CD14-positive monocyte (primary cell): ENCODE results near the gene SGSH. TPM values are rescaled to one million over a fixed set of nuclear protein-coding genes. Genes with fewer than 3 reads are reported as not detected.

Experiments
- DNase-seq, 3 donors: peaks; one replicate each; pipeline ENCODE4 v3.0.0-alpha.2; 2011 to 2022
- H2AFZ ChIP-seq: 2 replicates; pipeline ENCODE4 v1.6.0; 2012; ENCODE audit warnings: mild to moderate bottlenecking, low read depth, low read length, inconsistent platforms; ENCODE audit not compliant: insufficient read depth, poor library complexity, severe bottlenecking
- H3K27ac ChIP-seq, 2 donors: 1 replicate in 1 of 2; 2 replicates in 1 of 2; pipeline ENCODE4 v1.5.1; 2012 to 2013; ENCODE audit warnings: low read length in 2 of 2, control low read depth in 1 of 2, inconsistent platforms in 1 of 2, low read depth in 1 of 2, mild to moderate bottlenecking in 1 of 2
- H3K27me3 ChIP-seq, 2 donors: one replicate each; pipeline versions ENCODE4 v1.6.0 to v1.6.1; 2011 to 2013; ENCODE audit warnings: low read length in 2 of 2; ENCODE audit not compliant: control insufficient read depth in 2 of 2, insufficient read depth in 2 of 2
- H3K36me3 ChIP-seq, 2 donors: replicated peaks in 1 of 2; 1 replicate in 1 of 2; 2 replicates in 1 of 2; pipeline versions ENCODE4 v1.5.1 to v1.6.1; 2012 to 2013; ENCODE audit warnings: low read length in 2 of 2, control low read depth in 1 of 2, inconsistent platforms in 1 of 2, mild to moderate bottlenecking in 1 of 2; ENCODE audit not compliant: insufficient read depth in 2 of 2, control insufficient read depth in 1 of 2
- H3K4me1 ChIP-seq, 2 donors: 1 replicate in 1 of 2; 2 replicates in 1 of 2; pipeline versions ENCODE4 v1.5.1 to v1.6.1; 2012 to 2013; ENCODE audit warnings: low read length in 2 of 2, control low read depth in 1 of 2, inconsistent platforms in 1 of 2, mild to moderate bottlenecking in 1 of 2, moderate library complexity in 1 of 2; ENCODE audit not compliant: insufficient read depth in 2 of 2, control insufficient read depth in 1 of 2
- H3K4me2 ChIP-seq: replicated peaks from 2 replicates; pipeline ENCODE3; 2012; ENCODE audit warnings: low read length, moderate library complexity, mild to moderate bottlenecking; ENCODE audit not compliant: poor library complexity, severe bottlenecking; ENCODE audit errors: extremely low read depth
- H3K4me3 ChIP-seq, 3 experiments: fragments of 200-600 bp in 1 of 3; sonication (generic) in 1 of 3; replicated peaks in 1 of 3; 1 replicate in 2 of 3; 2 replicates in 1 of 3; pipeline ENCODE4 v1.5.1; 2011 to 2013; ENCODE audit warnings: low read length in 3 of 3, mild to moderate bottlenecking in 3 of 3, control low read depth in 2 of 3, low read depth in 2 of 3, inconsistent platforms in 1 of 3, moderate library complexity in 1 of 3
- H3K79me2 ChIP-seq: 2 replicates; pipeline ENCODE4 v1.6.0; 2012; ENCODE audit warnings: mild to moderate bottlenecking, control low read depth, inconsistent platforms, low read length, moderate library complexity; ENCODE audit not compliant: insufficient read depth
- H3K9ac ChIP-seq: 2 replicates; pipeline ENCODE4 v1.6.0; 2017; ENCODE audit warnings: low read length, mild to moderate bottlenecking; ENCODE audit not compliant: insufficient read depth, poor library complexity, severe bottlenecking
- H3K9me3 ChIP-seq, 2 donors: replicated peaks in 1 of 2; 1 replicate in 1 of 2; 2 replicates in 1 of 2; pipeline versions ENCODE4 v1.5.1 to v1.6.1; 2012 to 2013; ENCODE audit warnings: low read length in 2 of 2, control low read depth in 1 of 2; ENCODE audit not compliant: control insufficient read depth in 1 of 2, insufficient read depth in 1 of 2
- H4K20me1 ChIP-seq: 2 replicates; pipeline ENCODE4 v1.6.0; 2012; ENCODE audit warnings: mild to moderate bottlenecking, low read length, control low read depth, moderate library complexity; ENCODE audit not compliant: insufficient read depth
- H3K27ac Mint-ChIP-seq, 7 donors: one replicate each; pipeline ENCODE4 v1.8.0; 2020; ENCODE audit warnings: mild to moderate bottlenecking in 7 of 7, mixed read lengths in 7 of 7, moderate library complexity in 6 of 7, inconsistent platforms in 2 of 7
- H3K27me3 Mint-ChIP-seq, 3 donors: one replicate each; pipeline ENCODE4 v1.8.0; 2021 to 2022; ENCODE audit warnings: low read depth in 3 of 3, mild to moderate bottlenecking in 3 of 3, mixed read lengths in 3 of 3, moderate library complexity in 3 of 3, inconsistent platforms in 1 of 3
- H3K36me3 Mint-ChIP-seq, 2 donors: one replicate each; pipeline ENCODE4 v1.8.0; 2020; ENCODE audit warnings: mixed read lengths in 2 of 2, inconsistent platforms in 1 of 2, mild to moderate bottlenecking in 1 of 2
- H3K4me1 Mint-ChIP-seq: one replicate; pipeline ENCODE4 v1.8.0; 2020; ENCODE audit warnings: mild to moderate bottlenecking, mixed read lengths
- H3K4me3 Mint-ChIP-seq, 2 donors: one replicate each; pipeline ENCODE4 v1.8.0; 2020; ENCODE audit warnings: mild to moderate bottlenecking in 2 of 2, mixed read lengths in 2 of 2, moderate library complexity in 1 of 2
- H3K9me3 Mint-ChIP-seq, 7 donors: one replicate each; pipeline ENCODE4 v1.8.0; 2020 to 2022; ENCODE audit warnings: mixed read lengths in 7 of 7, mild to moderate bottlenecking in 6 of 7, moderate library complexity in 6 of 7, inconsistent platforms in 2 of 7
- WGBS: methylation state at CpG from one replicate; pipeline ENCODE4 v1.1.5; 2013; ENCODE audit warnings: missing lambda C conversion rate; ENCODE audit not compliant: insufficient coverage; 5-methylcytosine and 5-hydroxymethylcytosine counted together
- intact Hi-C, 2 donors: fragments of 100-400 bp; cut with micrococcal nuclease; formaldehyde crosslinking; loops; one replicate each; pipeline versions ENCODE4 v1.15.0 to v1.15.1; 2023
- polyA plus RNA-seq, 3 donors: library from polyadenylated mRNA; depleted of rRNA in 1 of 3; unstranded in 2 of 3; stranded (reverse) in 1 of 3; fragments of 300-500 nt in 2 of 3; fragments of >200 nt in 1 of 3; fragmentation: Illumina TruSeq in 2 of 3; gene quantifications; 1 replicate in 2 of 3; 2 replicates in 1 of 3; pipeline ENCODE4 v1.2.3, GENCODE V29; 2012 to 2021
- TF ChIP-seq, protein P1 (sequence below): fragments of 200-600 bp; IDR thresholded peaks from one replicate; pipeline ENCODE4 v1.8.0; 2022; ENCODE audit warnings: antibody characterized with exemption, mild to moderate bottlenecking

The SGSH gene
- polyA plus RNA-seq, 3 donors, result 21.1 to 193 (median 31.3) TPM

DNA sequence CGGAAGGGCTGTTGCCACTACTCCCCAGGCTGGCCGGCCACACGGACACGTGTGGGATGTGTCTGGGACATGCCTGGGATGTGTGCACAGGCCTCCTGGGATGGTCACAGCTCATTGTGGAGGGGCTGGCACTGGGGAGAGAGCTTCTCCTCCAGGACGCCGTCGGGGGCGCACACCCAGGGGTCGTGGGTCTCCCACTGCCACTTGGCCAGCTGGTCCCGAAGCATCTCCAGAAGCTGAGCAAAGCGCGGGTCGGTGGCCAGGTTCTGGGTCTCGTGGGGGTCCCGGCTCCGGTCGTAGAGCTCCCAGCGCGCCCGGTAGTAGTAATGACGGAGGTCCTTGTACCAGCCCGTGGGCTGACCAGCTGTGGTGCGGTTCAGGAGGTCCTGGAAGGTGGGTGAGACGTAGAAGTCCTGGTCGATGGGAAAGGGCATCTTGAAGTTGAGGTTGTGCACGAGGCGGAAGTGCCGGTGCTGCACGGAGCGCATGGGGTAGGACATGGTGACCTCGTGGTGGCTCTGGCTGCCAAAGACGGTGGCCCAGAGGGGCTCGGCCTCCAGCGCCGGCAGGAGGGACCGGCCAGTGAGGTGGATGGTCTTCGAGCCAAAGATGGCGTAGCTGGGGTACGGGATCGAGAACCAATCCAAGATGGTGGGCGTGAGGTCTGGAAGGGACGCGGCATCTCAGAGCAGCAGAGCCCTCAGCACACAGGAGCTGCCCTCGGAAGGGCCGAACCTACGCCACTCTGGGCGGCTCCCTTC, 9.6 kb downstream of the SGSH start:
- Histone ChIP-seq H3K9me3 (no peaks in the 10 kb centered on the region), H3K27ac (no peak overlapping the region), H3K36me3 (peaks cover 62 to 71% of the 10 kb centered on the region in 2 donors), H3K4me3 (no peak overlapping the region), H3K79me2 (peaks cover 5% of the 10 kb centered on the region), H3K27me3 (no peaks in the 10 kb centered on the region), H3K4me1 (peaks cover 47 to 61% of the 10 kb centered on the region in 2 donors), H2AFZ (no peak overlapping the region), H4K20me1 (peaks cover 78% of the 10 kb centered on the region), H3K9ac (no peak overlapping the region), H3K4me2 (no peak overlapping the region)
- DNase-seq, result no peak
- Mint-ChIP-seq H3K36me3 (peaks cover 60 to 86% of the 10 kb centered on the region in 2 donors), H3K4me1 (peaks cover 39% of the 10 kb centered on the region), H3K4me3 (no peak overlapping the region), H3K27me3 (peaks cover 0 to 12% (median 6%) of the 10 kb centered on the region in 3 donors), H3K9me3 (no peaks in the 10 kb centered on the region), H3K27ac (peak overlapping the region in 1 of 7 donors; percentile 79)
- TF ChIP-seq, protein P1, sequence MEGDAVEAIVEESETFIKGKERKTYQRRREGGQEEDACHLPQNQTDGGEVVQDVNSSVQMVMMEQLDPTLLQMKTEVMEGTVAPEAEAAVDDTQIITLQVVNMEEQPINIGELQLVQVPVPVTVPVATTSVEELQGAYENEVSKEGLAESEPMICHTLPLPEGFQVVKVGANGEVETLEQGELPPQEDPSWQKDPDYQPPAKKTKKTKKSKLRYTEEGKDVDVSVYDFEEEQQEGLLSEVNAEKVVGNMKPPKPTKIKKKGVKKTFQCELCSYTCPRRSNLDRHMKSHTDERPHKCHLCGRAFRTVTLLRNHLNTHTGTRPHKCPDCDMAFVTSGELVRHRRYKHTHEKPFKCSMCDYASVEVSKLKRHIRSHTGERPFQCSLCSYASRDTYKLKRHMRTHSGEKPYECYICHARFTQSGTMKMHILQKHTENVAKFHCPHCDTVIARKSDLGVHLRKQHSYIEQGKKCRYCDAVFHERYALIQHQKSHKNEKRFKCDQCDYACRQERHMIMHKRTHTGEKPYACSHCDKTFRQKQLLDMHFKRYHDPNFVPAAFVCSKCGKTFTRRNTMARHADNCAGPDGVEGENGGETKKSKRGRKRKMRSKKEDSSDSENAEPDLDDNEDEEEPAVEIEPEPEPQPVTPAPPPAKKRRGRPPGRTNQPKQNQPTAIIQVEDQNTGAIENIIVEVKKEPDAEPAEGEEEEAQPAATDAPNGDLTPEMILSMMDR, result no peak
- WGBS, result 98% methylated on average over 43 of the region's 47 CpGs
- intact Hi-C loops, result loop anchor here (5.0 kb wide), 2 partner anchors 42 to 58 kb away; no protein-coding TSS in a partner anchor

DNA sequence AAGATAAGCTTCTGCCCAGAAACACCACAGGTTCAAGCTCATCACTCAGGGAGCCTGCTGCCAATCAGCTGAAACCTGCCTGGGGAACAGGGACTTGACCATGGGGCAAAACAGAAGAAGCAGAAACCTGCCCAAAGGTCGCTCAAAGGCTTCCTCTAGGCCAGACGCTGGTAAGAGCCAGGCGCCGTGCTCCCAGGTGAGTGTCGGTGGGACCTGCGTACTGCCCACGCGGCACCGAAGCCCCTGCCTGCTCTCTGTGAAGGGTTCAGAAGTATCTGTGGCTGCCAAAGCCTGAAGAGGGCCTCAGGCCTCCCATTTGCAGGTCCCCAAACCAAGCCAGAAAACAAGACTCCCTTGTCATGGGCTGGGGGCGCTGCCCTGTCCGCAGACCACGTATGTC, 10.4 kb downstream of the SGSH start:
- Histone ChIP-seq H3K27ac (no peak overlapping the region), H3K27me3 (no peaks in the 10 kb centered on the region), H3K4me3 (no peak overlapping the region), H3K79me2 (peaks cover under 1% of the 10 kb centered on the region), H3K4me1 (peaks cover 44 to 56% of the 10 kb centered on the region in 2 donors), H3K36me3 (peaks cover 55 to 68% of the 10 kb centered on the region in 2 donors), H4K20me1 (peaks cover 72% of the 10 kb centered on the region), H2AFZ (no peak overlapping the region), H3K9me3 (no peaks in the 10 kb centered on the region), H3K9ac (no peak overlapping the region), H3K4me2 (no peak overlapping the region)
- Mint-ChIP-seq H3K36me3 (peaks cover 57 to 84% of the 10 kb centered on the region in 2 donors), H3K27ac (peak overlapping the region in 1 of 7 donors; percentile 37), H3K4me3 (no peak overlapping the region), H3K27me3 (peaks cover 0 to 13% (median 6%) of the 10 kb centered on the region in 3 donors), H3K4me1 (peaks cover 39% of the 10 kb centered on the region), H3K9me3 (no peaks in the 10 kb centered on the region)
- intact Hi-C loops, result loop anchor here (5.0 kb wide), 2 partner anchors 43 to 57 kb away; no protein-coding TSS in a partner anchor
- DNase-seq, result no peak
- TF ChIP-seq, protein P1, result no peak
- WGBS, result 93% methylated on average over 11 of the region's 12 CpGs
